ENCODE results near the gene TMEM165.

TMEM165 gene

DNA sequence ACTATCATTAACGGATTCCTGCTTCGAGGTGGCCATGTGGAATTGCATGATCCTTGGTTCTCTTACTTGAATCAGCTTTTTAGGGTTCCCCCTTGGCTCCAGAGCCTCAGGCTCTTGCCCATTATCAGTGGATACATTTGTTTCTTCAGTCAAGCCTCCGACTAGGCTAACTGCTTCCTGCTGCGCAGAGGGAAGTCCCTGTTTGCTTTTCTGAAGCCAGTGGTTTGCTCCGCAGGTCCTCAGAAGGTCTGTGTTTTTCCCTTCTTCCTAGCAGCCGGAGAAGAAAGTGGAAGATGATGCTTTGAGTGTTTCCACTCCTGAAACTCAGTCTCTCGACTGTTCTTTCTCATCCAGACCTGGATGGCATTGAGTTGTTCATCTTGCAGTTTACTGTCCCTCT lies 29.1 kb upstream of the TMEM165 start:
- in situ Hi-C loops (cut with MboI; ENCODE audit: low sequenced_read_pairs), result no loop called here

GRCh38 chr4:55367084-55367722 lies 28.6 kb upstream of the TMEM165 start:
- in situ Hi-C loops (cut with MboI; ENCODE audit: low sequenced_read_pairs), result no loop called here

DNA sequence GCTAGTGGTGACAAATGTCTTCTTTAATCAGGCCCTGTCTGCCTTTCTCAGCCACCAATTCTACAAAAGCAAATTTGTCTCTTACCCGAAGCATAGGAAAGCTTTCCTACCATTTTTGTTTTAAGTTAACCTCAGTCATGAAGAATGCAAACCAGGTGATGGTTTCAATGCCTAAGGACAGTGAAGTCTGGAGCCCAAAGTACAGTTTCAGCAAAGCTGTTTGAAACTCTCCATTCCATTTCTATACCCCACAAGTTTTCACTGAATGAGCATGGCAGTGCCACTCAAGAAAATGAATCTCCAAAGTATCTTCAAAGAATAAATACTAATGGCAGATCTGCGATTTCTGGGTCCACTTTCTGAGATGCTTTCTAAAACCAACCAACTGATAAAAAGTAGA lies 25.8 kb upstream of the TMEM165 start:
- in situ Hi-C loops (cut with MboI; ENCODE audit: low sequenced_read_pairs), result no loop called here

DNA sequence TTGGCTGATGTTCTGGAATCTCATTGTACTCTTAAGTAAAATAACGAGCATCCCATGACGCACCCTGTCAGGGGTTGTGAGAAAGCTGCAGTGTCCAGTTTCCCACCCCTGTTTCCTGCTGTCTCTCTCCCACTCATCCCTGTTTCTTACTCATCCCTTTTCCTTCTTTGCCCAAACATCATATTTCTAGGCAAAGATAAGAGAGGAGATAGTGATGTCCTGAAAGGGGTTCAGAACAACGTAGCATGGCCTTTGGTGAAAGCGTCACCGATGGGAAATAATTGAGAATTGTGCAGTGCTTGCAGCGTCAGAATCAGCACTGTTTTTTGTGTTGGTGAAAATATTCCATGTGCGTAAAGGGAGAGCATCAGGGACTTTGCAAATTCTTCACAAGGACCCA lies 23.5 kb upstream of the TMEM165 start:
- in situ Hi-C loops (cut with MboI; ENCODE audit: low sequenced_read_pairs), result no loop called here

DNA sequence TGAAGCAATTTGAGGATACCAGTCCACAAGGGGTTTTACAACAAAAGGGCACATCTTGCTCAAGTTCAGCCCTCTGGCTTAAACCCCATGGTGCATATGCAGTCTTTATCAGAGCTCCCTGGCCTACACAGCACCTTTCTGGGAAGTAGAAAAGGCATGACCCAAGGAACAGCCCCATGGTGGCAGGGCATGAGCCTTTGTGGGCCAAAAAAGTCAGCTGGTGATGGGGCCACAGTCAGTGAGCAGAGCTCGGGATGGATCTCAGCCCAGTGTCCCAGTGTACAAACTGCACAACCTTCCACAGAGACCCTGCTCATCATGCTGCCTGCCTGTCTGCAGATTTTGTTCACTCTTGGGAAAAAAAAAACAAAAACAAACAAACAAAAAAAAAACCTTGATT lies 22.3 kb upstream of the TMEM165 start:
- in situ Hi-C loops (cut with MboI; ENCODE audit: low sequenced_read_pairs), result no loop called here

DNA sequence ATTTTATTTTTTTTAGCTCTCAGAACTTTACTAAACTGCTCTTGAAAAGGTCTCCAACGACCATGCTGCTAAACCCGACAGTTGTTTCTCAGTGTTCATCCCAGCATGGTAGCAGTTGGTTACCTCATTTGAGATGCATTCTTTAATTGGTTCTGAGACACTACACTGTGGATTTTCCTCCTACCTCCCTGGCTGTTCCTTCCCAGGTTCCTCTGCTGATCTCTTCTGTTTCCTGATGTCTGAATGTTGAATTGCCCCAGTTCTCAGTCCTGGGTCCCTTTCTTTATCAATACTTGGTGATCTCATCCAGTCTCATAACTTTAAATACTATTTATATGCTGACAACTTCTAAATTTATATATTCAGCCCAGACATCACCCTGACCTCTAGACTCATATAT lies 19.1 kb upstream of the TMEM165 start:
- in situ Hi-C loops (cut with MboI; ENCODE audit: low sequenced_read_pairs), result no loop called here

DNA sequence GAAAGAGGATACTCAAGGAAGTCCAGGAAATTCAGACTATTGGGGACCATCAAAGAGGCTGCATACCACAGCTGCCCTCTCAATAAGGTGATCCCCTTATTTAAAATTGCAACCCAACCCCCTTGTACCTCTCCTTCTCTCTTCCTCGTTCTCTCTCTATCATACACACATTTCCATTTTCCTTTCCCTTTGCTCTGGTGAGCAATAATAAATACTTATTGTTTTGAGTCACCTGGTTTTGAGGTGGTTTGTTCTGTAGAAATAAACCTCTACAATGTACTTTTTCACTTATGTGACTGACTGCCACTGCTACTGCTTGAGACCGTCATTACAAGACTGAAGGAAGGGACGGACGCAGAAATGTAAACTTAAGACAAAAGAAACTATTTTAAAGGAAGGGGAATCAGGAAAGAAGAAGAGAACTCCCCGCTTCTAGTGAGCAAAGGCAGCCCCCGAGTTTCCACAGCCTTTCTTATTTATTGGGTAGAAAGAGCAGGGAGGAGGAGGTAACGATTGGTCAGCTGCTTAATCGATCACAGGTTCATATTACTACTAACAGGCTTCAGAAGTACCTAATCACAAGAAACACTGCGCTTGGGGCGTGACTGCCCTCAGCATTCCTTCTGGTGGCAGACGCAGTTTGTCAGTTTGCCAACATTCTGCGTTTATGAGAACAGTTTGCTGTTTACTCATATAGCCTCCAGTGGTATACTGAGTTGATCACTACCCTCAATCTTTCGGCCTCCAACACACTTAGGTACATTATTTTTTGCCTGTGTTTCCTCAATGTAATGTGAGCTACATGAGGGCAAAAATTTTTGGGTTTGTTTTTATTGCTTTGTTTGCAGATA lies 16.9 kb upstream of the TMEM165 start:
- in situ Hi-C loops (cut with MboI; ENCODE audit: low sequenced_read_pairs), result no loop called here

DNA sequence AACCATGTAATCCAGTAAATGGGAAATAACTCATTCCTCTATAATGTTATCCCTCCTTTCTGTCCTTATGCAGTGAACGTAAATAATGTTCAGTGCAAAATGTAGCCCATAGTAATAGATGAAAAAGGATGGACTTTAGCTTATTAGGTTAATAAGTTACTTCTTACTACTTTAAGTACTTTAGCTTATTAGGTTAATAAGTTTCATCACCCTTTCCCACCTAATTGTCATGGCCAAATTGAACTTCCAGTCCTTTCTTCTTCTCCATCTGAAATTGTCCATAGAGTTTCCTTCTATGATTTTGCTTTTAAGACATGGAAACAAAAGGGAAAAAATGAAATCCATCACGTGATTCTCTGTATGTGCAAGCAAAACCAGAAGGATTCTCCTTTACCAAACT lies 15.2 kb upstream of the TMEM165 start:
- in situ Hi-C loops (cut with MboI; ENCODE audit: low sequenced_read_pairs), result no loop called here

GRCh38 chr4:55381502-55381901 lies 14.3 kb upstream of the TMEM165 start:
- in situ Hi-C loops (cut with MboI; ENCODE audit: low sequenced_read_pairs), result no loop called here

DNA sequence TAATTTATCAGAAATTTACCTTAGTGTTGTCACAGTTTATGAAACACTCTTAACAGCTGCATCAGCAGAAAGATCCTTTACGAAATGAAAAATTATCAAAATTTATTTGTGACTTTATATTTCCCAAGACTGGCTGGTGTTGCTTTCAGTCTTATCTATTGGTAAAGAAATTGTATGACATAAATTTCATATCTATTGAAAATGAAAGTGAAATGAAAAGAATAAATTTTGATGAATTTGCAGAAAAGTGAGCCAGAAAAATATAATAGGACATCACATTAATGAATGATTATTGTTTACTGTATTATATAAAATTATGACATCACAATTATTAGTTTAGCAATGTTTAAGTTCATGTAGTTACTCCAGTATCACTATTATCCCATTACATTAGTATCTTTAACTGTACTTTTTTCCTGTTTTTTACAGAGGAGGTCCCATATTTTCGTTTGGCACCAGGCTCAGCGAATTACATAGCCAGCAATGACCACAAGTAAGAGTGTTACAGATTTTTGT lies 13.2 kb upstream of the TMEM165 start:
- in situ Hi-C loops (cut with MboI; ENCODE audit: low sequenced_read_pairs), result no loop called here

DNA sequence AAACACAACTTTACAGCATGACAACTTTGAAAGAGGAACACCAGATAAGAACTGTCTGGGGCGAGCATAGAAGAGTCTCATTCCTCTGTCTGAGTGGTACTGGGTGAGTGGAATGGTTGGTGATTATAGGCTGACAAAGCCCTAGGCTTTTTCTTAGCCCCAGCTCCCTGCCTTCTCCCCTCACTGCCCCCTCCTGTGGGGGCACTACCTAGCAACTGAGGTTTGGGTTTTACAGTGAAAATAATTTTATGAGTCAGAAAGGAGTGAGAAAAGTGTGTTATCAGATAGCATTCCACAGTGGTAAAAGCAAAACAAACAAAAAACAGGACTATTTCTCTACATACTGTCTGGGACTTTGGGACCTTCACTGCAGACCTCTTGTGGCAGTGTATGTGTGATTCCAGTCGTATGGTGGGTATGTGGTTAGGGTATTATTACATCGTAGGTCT lies 10.5 kb upstream of the TMEM165 start:
- in situ Hi-C loops (cut with MboI; ENCODE audit: low sequenced_read_pairs), result no loop called here

GRCh38 chr4:55386073-55386472 lies 9.7 kb upstream of the TMEM165 start:
- in situ Hi-C loops (cut with MboI; ENCODE audit: low sequenced_read_pairs), result no loop called here

- in situ Hi-C loops (cut with MboI; ENCODE audit: low sequenced_read_pairs), result no loop called here
These were observed 8.9 kb upstream of the TMEM165 start for GRCh38 chr4:55386840-55387239.

DNA sequence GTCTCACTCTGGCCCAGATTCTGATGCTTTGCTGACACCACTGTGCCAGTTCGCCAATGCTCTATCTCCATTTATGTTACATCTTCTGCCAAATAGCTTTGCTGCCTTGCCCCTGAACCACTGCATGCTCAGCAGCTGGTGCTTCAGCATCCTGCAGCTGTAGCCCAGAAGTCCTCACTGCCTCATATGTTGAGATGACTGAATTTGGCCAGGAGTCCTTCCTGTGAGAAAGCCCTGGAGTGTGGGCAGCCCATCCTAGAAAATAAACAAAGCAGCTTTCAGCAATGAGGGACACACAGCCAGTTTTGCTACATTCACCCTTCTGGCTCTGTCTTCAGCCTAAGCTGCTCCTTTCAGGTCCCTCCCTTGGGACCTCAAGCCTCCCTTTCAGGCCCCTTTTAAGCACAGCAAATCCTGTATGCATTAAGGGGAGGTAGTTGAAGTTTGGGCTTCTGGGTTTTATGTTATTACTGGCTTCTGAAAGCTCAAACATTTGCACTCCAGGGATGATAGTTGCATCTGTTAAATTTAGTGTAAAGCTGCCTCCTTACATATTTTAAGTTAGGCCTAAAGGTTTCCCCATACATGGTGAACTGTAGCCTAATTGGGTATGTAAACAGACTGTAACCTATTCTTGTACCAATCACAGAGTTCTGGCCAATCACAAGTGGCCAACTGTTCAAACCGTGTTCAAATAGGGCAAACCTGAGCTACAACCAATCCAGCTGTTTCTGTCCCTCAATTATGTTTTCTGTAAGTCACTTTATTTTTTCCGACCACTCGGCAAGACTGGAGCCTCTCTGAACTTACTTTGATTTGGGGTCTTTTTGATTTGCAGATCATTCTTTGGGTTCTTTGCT lies 2.1 kb upstream of the TMEM165 start:
- in situ Hi-C loops (cut with MboI; ENCODE audit: low sequenced_read_pairs), result no loop called here

GRCh38 chr4:55395218-55395528 lies 584 bp upstream of the TMEM165 start:
- in situ Hi-C loops (cut with MboI; ENCODE audit: low sequenced_read_pairs), result no loop called here

GRCh38 chr4:55396308-55397125 lies 760 bp downstream of the TMEM165 start:
- in situ Hi-C loops (cut with MboI; ENCODE audit: low sequenced_read_pairs), result no loop called here

GRCh38 chr4:55397126-55397436 lies 1.3 kb downstream of the TMEM165 start:
- in situ Hi-C loops (cut with MboI; ENCODE audit: low sequenced_read_pairs), result no loop called here

GRCh38 chr4:55397520-55398321 lies 2.0 kb downstream of the TMEM165 start:
- in situ Hi-C loops (cut with MboI; ENCODE audit: low sequenced_read_pairs), result no loop called here

- in situ Hi-C loops (cut with MboI; ENCODE audit: low sequenced_read_pairs), result no loop called here
These were observed 2.7 kb downstream of the TMEM165 start for GRCh38 chr4:55398461-55398860.

DNA sequence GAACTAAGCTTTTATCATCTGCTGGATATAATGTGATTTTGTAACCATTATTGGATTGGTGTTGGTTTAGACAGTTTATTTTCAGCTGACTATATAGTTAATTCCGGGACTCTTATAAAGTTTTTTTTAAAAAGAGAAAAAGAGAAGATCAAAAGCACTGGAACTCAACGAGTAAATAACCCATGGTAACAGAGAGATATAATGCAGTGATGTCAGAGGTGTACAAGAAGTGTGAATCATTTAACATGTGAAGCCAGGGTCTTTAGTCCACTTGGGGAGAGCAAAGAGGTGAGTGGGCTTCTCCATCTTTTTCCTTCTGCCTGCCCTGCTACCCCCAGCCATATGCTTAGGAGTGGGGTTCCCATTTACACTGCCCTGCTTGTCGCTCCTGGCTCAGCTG lies 3.2 kb downstream of the TMEM165 start:
- in situ Hi-C loops (cut with MboI; ENCODE audit: low sequenced_read_pairs), result no loop called here
